Uterus (tissue), 2 donors: ENCODE results near the gene SF1.

Source experiments
- POLR2A ChIP-seq, 2 donors: fragments of 450-650 bp; IDR thresholded peaks; one replicate each; pipeline ENCODE4 v1.6.1; 2016; ENCODE audit warnings: antibody characterized with exemption in 2 of 2, mild to moderate bottlenecking in 1 of 2, moderate library complexity in 1 of 2
- TF ChIP-seq, protein P1 (sequence below), 4 experiments: fragments of 200-600 bp in 2 of 4; fragments of 450-650 bp in 2 of 4; sonication (generic) in 2 of 4; IDR thresholded peaks; one replicate each; pipeline ENCODE4 v1.5.1; 2016 to 2019; ENCODE audit warnings: antibody characterized with exemption in 4 of 4, mild to moderate bottlenecking in 2 of 4, moderate library complexity in 1 of 4

DNA sequence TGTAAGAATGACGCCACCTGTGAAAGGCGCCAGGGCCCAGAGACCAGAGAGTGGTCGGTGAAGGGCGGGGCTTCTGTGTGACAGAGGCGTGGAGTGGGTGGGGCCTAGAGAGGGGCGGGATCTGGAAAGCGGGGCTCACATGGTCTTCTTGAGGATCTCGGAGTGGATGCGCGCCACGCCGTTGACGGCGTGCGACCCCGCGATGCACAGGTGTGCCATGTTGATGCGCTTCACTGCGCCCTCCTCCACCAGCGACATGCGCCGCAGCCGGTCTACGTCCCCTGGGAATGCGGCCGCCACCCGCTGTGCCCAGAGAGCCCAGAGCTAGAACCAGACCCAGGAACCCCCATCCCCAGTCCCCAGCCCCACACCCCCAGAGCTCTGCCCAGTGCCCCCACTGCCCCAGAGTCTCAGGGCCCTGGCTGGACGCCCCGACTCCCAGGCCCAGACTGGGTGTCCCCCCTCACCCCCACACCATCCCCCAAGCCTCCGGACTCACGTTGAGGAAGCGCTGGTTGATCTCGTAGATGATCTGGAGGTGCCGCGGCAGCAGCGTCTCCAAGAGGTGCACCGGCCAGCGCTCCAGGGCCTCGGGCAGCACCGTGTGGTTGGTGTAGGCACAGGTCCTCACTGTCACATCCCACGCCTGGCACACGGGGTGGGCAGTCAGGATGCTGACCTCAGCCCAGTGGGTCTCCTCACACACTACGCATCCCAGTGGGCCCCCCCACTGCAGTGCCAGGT is 24.8 kb downstream of the SF1 start:
- TF ChIP-seq, protein P1, sequence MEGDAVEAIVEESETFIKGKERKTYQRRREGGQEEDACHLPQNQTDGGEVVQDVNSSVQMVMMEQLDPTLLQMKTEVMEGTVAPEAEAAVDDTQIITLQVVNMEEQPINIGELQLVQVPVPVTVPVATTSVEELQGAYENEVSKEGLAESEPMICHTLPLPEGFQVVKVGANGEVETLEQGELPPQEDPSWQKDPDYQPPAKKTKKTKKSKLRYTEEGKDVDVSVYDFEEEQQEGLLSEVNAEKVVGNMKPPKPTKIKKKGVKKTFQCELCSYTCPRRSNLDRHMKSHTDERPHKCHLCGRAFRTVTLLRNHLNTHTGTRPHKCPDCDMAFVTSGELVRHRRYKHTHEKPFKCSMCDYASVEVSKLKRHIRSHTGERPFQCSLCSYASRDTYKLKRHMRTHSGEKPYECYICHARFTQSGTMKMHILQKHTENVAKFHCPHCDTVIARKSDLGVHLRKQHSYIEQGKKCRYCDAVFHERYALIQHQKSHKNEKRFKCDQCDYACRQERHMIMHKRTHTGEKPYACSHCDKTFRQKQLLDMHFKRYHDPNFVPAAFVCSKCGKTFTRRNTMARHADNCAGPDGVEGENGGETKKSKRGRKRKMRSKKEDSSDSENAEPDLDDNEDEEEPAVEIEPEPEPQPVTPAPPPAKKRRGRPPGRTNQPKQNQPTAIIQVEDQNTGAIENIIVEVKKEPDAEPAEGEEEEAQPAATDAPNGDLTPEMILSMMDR (IDR thresholded peaks at IDR 0.05) = no peak
- no peak for TF ChIP-seq POLR2A (IDR thresholded peaks at IDR 0.05)
